ENCODE data around the gene LRSAM1.
A peak's percentile ranks its signal among the peaks of the same experiment; 100 is the strongest.

Gene LRSAM1

GRCh38 chr9:127537792-127538191 lies 86.5 kb downstream of the LRSAM1 start:
- no peak for TF ChIP-seq FOXM1 (IDR thresholded peaks at IDR 0.05; ENCODE audit: borderline replicate concordance, low read depth)
- TF ChIP-seq RAD21 (IDR thresholded peaks at IDR 0.05; ENCODE audit: low read depth), result peak; percentile 47
- no peak for TF ChIP-seq REST (IDR thresholded peaks at IDR 0.05; ENCODE audit: low read depth)

GRCh38 chr9:127538849-127539258 lies 87.5 kb downstream of the LRSAM1 start:
- TF ChIP-seq USF1 (IDR thresholded peaks at IDR 0.05) (no peak), CEBPB (IDR thresholded peaks at IDR 0.05) (peak; percentile 61)

GRCh38 chr9:127539259-127539981 lies 88.1 kb downstream of the LRSAM1 start:
- no peak for TF ChIP-seq TAF1 (IDR thresholded peaks at IDR 0.05; ENCODE audit: low read depth)
- no peak for TF ChIP-seq NFIC (IDR thresholded peaks at IDR 0.05)
- TF ChIP-seq ZBTB7A (IDR thresholded peaks at IDR 0.05; ENCODE audit: low read depth), result no peak

GRCh38 chr9:127539982-127540663 lies 88.8 kb downstream of the LRSAM1 start:
- TF ChIP-seq REST (IDR thresholded peaks at IDR 0.05; ENCODE audit: low read depth), result no peak
- TF ChIP-seq CREB1 (IDR thresholded peaks at IDR 0.05; ENCODE audit: low read depth), result no peak
- TF ChIP-seq YY1 (IDR thresholded peaks at IDR 0.05; ENCODE audit: low read depth), result no peak

- TF ChIP-seq RAD21 (IDR thresholded peaks at IDR 0.05; ENCODE audit: low read depth) (no peak), EGR1 (IDR thresholded peaks at IDR 0.05) (no peak), CREB1 (IDR thresholded peaks at IDR 0.05; ENCODE audit: low read depth) (no peak), TEAD4 (IDR thresholded peaks at IDR 0.05) (no peak), EP300 (IDR thresholded peaks at IDR 0.05; ENCODE audit: borderline replicate concordance) (no peak), USF1 (IDR thresholded peaks at IDR 0.05) (no peak), ZBTB7A (IDR thresholded peaks at IDR 0.05; ENCODE audit: low read depth) (no peak), TCF12 (IDR thresholded peaks at IDR 0.05; ENCODE audit: low read depth) (no peak), MAX (IDR thresholded peaks at IDR 0.05) (no peak), TAF1 (IDR thresholded peaks at IDR 0.05; ENCODE audit: low read depth) (no peak), REST (IDR thresholded peaks at IDR 0.05; ENCODE audit: low read depth) (no peak), CEBPB (IDR thresholded peaks at IDR 0.05) (no peak), FOXM1 (IDR thresholded peaks at IDR 0.05; ENCODE audit: borderline replicate concordance, low read depth) (no peak), NFIC (IDR thresholded peaks at IDR 0.05) (no peak), YY1 (IDR thresholded peaks at IDR 0.05; ENCODE audit: low read depth) (no peak)
Measured at GRCh38 chr9:127540664-127541041, 89.3 kb downstream of the LRSAM1 start.
